HG02642 (cell line): ENCODE measurements around the gene RANBP17.
"Not testable (repeated sequence)": the region's sequence is repeated elsewhere in the genome, so short reads cannot be mapped to it uniquely, and the experiment has no call there.

ENCODE experiments used
- ATAC-seq: cut with Tn5 transposase; IDR thresholded peaks from one replicate; pipeline ENCODE4 v1.9.1; 2021; ENCODE audit warnings: mild to moderate bottlenecking; ENCODE audit not compliant: unreplicated experiment, poor library complexity

The RANBP17 gene

DNA sequence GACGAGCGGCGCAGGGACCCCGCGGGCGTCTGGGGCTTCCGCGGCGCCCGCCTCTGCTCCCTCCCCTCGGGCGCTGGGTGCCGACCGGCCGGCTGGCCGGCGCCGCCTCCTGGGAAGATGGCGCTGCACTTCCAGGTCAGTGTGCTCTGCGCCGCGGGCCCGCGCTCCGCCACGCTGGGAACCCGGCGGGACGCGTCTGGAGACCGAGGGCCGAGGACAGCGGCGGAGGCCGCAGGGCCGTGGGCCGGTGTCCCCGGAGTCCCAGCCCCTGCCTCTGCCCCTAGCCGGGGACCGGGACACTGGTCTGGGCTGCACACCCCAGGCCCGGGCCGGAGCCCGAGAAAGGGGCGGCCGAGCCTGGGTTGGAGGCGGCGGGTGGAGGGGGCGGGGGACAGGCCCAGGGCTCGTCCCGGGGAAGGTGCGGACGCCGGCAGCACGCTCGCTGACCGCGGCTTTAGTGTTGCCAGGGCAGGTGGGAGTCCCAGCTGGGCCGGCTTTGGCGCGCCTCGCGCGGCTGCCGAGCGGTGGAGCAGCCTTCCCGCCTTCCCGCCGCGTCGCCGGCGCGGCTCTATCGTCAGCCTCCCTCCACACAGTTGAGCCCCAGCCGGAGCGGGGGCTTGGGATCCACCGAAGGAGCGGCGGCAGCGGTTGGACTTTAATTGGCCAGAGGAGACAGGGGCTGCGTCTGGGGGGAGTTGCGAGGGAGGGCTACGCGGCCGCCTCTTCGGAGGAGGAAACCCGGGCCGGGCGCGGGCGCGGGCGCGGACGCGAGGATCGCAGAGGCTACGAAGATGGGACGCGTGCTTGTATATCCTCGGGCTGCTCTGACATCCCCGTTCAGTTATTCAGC is at the start of gene RANBP17:
Gene RANBP17, plus strand, starts transcription at position 102 of the 850 bp plus-strand sequence.
- ATAC-seq, result no peak

GRCh38 chr5:170813231-170813630 is 48.6 kb upstream of the RANBP17 start:
- no peak for ATAC-seq

GRCh38 chr5:170817195-170817594 is 44.6 kb upstream of the RANBP17 start:
- ATAC-seq, result no peak

- ATAC-seq, result no peak
Measured at GRCh38 chr5:170818232-170818631, 43.6 kb upstream of the RANBP17 start.

- no peak for ATAC-seq
Measured at GRCh38 chr5:170819824-170820223, 42.0 kb upstream of the RANBP17 start.

- ATAC-seq, result no peak
Measured at GRCh38 chr5:170821257-170821800, 40.5 kb upstream of the RANBP17 start.

DNA sequence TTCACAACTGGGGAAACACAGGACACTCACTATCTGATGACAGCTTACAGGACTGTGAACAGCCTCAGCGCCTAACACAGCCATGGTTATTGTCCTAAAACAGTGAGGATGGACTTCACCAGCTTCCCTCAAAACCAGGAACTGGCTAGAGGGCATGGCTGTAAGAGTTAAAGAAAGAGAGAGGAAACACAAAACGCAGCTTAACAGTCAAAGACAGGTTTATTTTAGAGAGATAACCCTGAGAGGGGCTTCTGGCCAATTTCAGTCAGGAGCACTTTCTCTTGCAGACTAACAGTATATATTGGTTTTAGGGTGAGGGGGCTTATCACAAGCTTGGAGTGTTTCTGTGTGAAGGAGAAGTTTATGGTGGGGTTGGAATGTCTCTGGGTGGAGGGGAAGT is 35.7 kb upstream of the RANBP17 start:
- no peak for ATAC-seq

DNA sequence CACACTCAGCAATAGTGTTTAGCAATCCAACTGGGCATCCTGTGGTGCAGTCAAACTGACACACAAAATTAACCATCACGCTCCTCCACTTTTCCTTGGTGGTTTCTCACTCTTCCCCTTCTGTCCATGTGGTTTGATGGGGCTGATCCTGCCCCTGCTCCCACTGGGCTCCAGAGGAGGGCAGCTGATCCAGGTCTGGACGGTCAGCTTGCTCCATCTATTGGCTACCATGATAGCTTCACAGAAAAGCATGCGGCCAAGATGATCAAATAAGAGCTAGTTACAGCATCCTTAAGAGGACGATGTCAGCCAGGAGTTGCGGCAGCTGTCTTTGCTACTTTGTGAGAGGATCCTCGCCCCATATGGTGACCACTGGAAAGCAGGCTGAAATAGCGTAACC is 29.6 kb upstream of the RANBP17 start:
- ATAC-seq, result no peak

DNA sequence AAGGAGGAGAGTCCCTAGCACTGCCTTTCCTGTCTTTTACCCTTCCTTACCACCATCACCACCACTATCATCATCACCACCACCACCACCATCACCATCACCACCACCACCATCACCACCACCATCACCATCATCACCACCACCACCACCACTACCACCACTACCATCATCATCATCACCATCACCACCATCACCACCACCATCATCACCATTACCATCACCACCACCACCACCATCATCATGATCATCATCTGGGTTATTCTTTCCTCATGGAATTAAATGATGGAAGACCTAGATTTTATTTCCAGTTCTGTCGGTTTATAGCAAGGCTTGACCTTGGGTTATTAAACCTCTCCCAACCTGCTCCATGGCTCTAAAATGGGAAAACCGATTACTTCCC is 27.8 kb upstream of the RANBP17 start:
- ATAC-seq, result not testable (repeated sequence)

DNA sequence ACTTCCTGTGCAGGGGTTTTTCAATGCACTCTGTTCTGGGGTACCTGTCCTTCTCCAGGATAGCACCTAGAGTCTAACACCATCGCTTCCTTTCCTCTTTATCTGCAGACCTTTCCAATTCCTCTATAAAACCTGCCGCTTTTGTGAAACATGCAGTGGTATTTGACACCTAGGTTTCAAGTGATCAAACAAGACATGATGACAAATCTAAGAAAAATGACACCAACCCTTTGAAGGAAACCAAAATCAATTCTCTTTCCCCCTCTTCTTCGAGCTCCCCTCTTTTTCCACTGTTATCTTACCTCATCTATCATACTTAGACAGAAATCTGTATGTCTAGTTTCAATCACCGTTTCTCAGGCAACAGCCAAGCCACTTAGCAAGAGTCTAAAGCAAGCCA is 25.6 kb upstream of the RANBP17 start:
- ATAC-seq, result no peak

DNA sequence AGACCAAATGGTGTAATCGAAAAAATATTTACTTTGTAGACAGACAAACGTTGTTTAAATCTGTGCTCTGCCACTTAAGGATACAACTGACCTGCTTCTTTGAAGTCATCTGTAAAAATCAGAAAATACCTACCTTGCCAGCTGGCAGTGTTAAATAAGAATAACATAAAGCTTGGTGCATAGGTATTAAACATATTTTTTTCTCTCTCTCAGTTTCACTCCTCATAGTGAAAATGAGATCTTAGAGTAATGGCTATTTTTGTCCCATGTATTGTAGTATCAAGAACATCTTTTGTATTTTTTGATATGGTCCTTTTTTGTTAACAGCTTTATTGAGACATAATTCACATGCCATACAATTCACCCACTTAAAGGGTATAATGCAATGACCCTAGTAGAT is 17.9 kb upstream of the RANBP17 start:
- no peak for ATAC-seq

- ATAC-seq, result no peak
Measured at GRCh38 chr5:170844651-170845050, 17.2 kb upstream of the RANBP17 start.

DNA sequence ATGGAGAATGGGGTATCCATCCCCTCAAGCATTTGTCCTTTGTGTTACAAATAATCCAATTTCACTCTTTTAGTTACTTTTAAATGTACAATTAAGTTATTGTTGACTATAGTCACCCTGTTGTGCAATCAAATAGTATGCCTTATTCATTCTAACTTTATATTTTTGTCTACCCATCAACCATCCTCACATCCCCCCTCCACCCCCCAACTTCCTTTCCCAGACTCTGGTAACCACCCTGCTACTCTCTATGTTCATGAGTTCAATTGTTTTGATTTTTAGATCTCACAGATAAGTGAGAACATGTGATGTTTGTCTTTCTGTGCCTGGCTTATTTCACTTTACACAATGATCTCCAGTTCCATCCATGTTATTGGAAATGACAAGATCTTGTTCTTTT is 15.4 kb upstream of the RANBP17 start:
- ATAC-seq, result no peak

GRCh38 chr5:170846846-170847245 is 15.0 kb upstream of the RANBP17 start:
- no peak for ATAC-seq

DNA sequence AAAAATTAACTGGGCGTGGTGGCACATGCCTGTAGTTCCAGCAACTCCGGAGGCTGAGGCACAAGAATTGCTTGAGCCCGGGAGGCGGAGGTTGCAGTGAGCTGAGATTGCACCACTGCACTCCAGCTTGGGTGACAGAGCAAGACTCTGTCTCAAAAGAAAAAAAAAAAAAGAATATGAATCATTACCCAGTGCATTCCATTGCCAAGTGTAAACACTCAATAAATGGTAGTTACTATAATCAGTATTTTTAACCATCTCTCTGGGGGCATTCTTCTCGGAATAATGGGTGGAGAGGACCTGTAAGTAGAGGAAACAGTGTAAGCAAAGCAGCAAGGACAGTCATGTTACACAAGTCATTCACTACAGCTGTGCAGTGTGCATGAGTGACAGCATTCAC is 13.8 kb upstream of the RANBP17 start:
- ATAC-seq, result no peak

- no peak for ATAC-seq
Measured at GRCh38 chr5:170849374-170849773, 12.4 kb upstream of the RANBP17 start.

DNA sequence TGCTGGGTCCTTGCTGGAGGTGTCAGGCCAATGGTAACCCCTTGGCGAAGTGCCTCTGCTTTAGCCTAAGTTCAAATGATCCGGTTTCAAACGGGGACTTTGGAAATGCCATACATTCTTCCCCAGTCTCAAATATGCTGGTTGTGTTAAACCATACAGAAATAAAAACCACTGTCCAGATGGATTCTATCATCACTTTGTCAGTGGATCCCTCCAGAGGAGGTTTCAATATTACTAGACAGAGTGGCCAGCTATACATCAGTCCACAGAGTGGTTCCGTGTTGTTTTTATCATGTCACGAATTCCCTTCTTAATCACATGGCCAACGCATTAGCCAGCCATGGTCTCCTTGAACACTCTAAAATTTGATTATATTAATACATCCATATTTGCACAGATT is 7.3 kb upstream of the RANBP17 start:
- no peak for ATAC-seq

- ATAC-seq, result no peak
Measured at GRCh38 chr5:170857066-170857465, 4.8 kb upstream of the RANBP17 start.

DNA sequence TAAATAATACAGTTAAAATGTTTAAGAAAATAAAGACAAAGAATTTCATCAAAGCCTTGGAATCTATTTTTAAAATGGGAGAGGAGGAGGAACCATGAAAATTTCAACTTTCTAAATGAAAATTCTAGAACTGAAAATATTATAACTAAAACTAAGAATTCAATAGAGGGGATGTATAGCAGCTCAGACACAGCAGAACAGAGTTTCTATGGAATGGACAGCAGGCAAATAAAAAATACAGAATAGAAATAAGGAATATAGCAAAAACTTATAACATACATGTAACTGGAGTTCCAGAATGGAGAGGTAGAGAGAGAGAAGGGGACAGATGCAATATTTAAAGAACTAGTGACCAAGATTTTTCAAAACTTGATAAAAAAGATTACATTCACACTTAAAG is 1.4 kb upstream of the RANBP17 start:
- no peak for ATAC-seq

GRCh38 chr5:170860818-170861666 is 776 bp upstream of the RANBP17 start:
- no peak for ATAC-seq

- no peak for ATAC-seq
Measured at GRCh38 chr5:170861667-170861916, 226 bp upstream of the RANBP17 start.
